K562 (cell line): ENCODE measurements around the gene SPTLC2. TPM values are rescaled to one million over a fixed set of nuclear protein-coding genes. Genes with fewer than 3 reads are reported as not detected.

ENCODE experiments used
- ATAC-seq: fragments of 200-7000 bp; cut with Tn5 transposase; 3 replicates; pipeline ENCODE4 v1.9.1; 2020; ENCODE audit warnings: moderate library complexity
- BruUV-seq: library from RNA; stranded (reverse); fragments of 400-500 nt; replicated peaks from 2 replicates; lab custom pipeline; 2021; lab: Mats Ljungman, UMichigan
- CTCF ChIA-PET: fragments of 300-600 bp; formaldehyde crosslinking; extraction: SDS; loops from one replicate; lab custom pipeline; 2021; ENCODE audit warnings: low intra/inter-chr PET ratio; lab: Yijun Ruan, JAX
- POLR2A ChIA-PET: fragments of 300-600, 350-650 bp; sonication (Branson Sonifier 250); formaldehyde crosslinking; extraction: SDS; loops from one replicate; lab custom pipeline; 2021; ENCODE audit warnings: antibody characterized with exemption, inconsistent platforms; lab: Yijun Ruan, JAX
- DNase-seq, 4 experiments: peaks; one replicate each; pipeline versions ENCODE4 v3.0.0 to v3.0.0-alpha.2; 2011 to 2018; ENCODE audit warnings: low spot score in 3 of 4, mixed read lengths in 3 of 4; ENCODE audit errors: extremely low read depth in 1 of 4
- FAIRE-seq: peaks from 2 replicates; lab custom pipeline; 2011; peaks lifted over from hg19 to GRCh38; lab: Jason Lieb, UNC
- H2AFZ ChIP-seq: 2 replicates; pipeline ENCODE4 v1.6.0; 2011; ENCODE audit warnings: low read depth, low read length, control low read depth, inconsistent platforms
- H3K27ac ChIP-seq: fragments of 200-600 bp; 3 replicates; pipeline ENCODE4 v1.8.0; 2011; ENCODE audit warnings: low read depth, mild to moderate bottlenecking, control low read depth, inconsistent platforms, low read length, moderate library complexity, mixed read lengths; ENCODE audit errors: extremely low read depth
- H3K27me3 ChIP-seq, 2 experiments: fragments of 300-600 bp in 1 of 2; 2 replicates in 1 of 2; 3 replicates in 1 of 2; pipeline versions ENCODE4 v1.6.0 to v1.8.0; 2011; ENCODE audit warnings: inconsistent platforms in 2 of 2, low read length in 2 of 2, mild to moderate bottlenecking in 1 of 2, mixed read lengths in 1 of 2, moderate library complexity in 1 of 2; ENCODE audit not compliant: control insufficient read depth in 2 of 2, insufficient read depth in 2 of 2
- H3K36me3 ChIP-seq: fragments of 300-600 bp; 3 replicates; pipeline ENCODE4 v1.8.0; 2011; ENCODE audit warnings: mild to moderate bottlenecking, low read length, inconsistent platforms; ENCODE audit not compliant: control insufficient read depth, insufficient read depth
- H3K4me1 ChIP-seq, 2 experiments: fragments of 200-600 bp in 1 of 2; replicated peaks in 1 of 2; 2 replicates in 1 of 2; 3 replicates in 1 of 2; pipeline versions ENCODE4 v1.5.1 to v1.8.0; 2011; ENCODE audit warnings: inconsistent platforms in 2 of 2, low read length in 2 of 2, mild to moderate bottlenecking in 1 of 2, mixed read lengths in 1 of 2, moderate library complexity in 1 of 2; ENCODE audit not compliant: control insufficient read depth in 2 of 2, insufficient read depth in 2 of 2
- H3K4me2 ChIP-seq: 2 replicates; pipeline ENCODE4 v1.6.1; 2011; ENCODE audit warnings: low read length, control low read depth, inconsistent platforms, mixed read lengths; ENCODE audit not compliant: insufficient read depth
- H3K4me3 ChIP-seq: fragments of 200-600 bp; sonication (generic), shearing (Covaris generic); 2 replicates; pipeline ENCODE4 v1.5.1; 2016; ENCODE audit warnings: control low read depth, inconsistent platforms
- H3K79me2 ChIP-seq: fragments of 200-600 bp; 3 replicates; pipeline ENCODE4 v1.8.0; 2011; ENCODE audit warnings: low read length, inconsistent platforms; ENCODE audit not compliant: control insufficient read depth, insufficient read depth
- H3K9ac ChIP-seq, 2 experiments: 2 replicates each; pipeline versions ENCODE4 v1.6.0 to v1.6.1; 2011; ENCODE audit warnings: low read depth in 2 of 2, low read length in 2 of 2, control low read depth in 1 of 2, inconsistent platforms in 1 of 2, mild to moderate bottlenecking in 1 of 2, mixed read lengths in 1 of 2; ENCODE audit not compliant: insufficient read depth in 1 of 2
- H3K9me1 ChIP-seq: one replicate; pipeline ENCODE4 v1.6.0; 2011; ENCODE audit warnings: inconsistent platforms, mild to moderate bottlenecking, low read length, moderate library complexity; ENCODE audit not compliant: control insufficient read depth, insufficient read depth
- H3K9me3 ChIP-seq: replicated peaks from 2 replicates; pipeline ENCODE4 v1.5.1; 2011; ENCODE audit warnings: low read depth, low read length, inconsistent platforms; ENCODE audit not compliant: control insufficient read depth, insufficient read depth
- H4K20me1 ChIP-seq: replicated peaks from 2 replicates; pipeline ENCODE4 v1.6.1; 2011; ENCODE audit warnings: low read length, inconsistent platforms, mixed read lengths; ENCODE audit not compliant: control insufficient read depth, insufficient read depth
- CC2D1A ChIP-seq: fragments of 450-650 bp; IDR thresholded peaks from 2 replicates; pipeline ENCODE4 v1.6.1; 2017; ENCODE audit warnings: mild to moderate bottlenecking
- FOXK1 ChIP-seq: sonication (generic); formaldehyde crosslinking; IDR thresholded peaks from 2 replicates; pipeline ENCODE4 v1.8.0; 2022; ENCODE audit warnings: missing genetic modification reagents, mild to moderate bottlenecking, borderline replicate concordance
- HMG20B ChIP-seq: fragments of 250-450 bp; sonication (Bioruptor Pico); IDR thresholded peaks from 2 replicates; pipeline ENCODE4 v1.5.0; 2021; ENCODE audit warnings: mild to moderate bottlenecking
- LCOR ChIP-seq: sonication (generic); formaldehyde crosslinking; IDR thresholded peaks from 2 replicates; pipeline ENCODE4 v1.8.0; 2022; ENCODE audit warnings: mild to moderate bottlenecking, missing genetic modification reagents
- MED1 ChIP-seq: sonication (generic); formaldehyde crosslinking; IDR thresholded peaks from 2 replicates; pipeline ENCODE4 v1.8.1; 2023; ENCODE audit warnings: missing genetic modification reagents, borderline replicate concordance
- POU5F1 ChIP-seq: fragments of 150-350 bp; IDR thresholded peaks from 2 replicates; pipeline ENCODE4 v1.6.1; 2014; ENCODE audit warnings: borderline replicate concordance, low read length, low read depth, mild to moderate bottlenecking; ENCODE audit not compliant: partially characterized antibody
- SETDB1 ChIP-seq: IDR thresholded peaks from one replicate; pipeline ENCODE4 v1.6.1; 2012; ENCODE audit warnings: low read length, control low read depth, inconsistent platforms
- SREBF1 ChIP-seq: fragments of 150-350 bp; IDR thresholded peaks from 2 replicates; pipeline ENCODE4 v1.6.1; 2014; ENCODE audit warnings: antibody characterized with exemption, low read depth, low read length, borderline replicate concordance
- TFAM ChIP-seq: fragments of 250-450 bp; sonication (Bioruptor Pico); conservative IDR thresholded peaks from 2 replicates; pipeline ENCODE4 v1.5.0; 2021; ENCODE audit warnings: mild to moderate bottlenecking, moderate library complexity
- ZNF23 ChIP-seq: fragments of 250-450 bp; sonication (Bioruptor Pico); IDR thresholded peaks from 2 replicates; pipeline ENCODE4 v1.4.0; 2020; ENCODE audit warnings: mild to moderate bottlenecking
- ZNF316 ChIP-seq: fragments of 450-650 bp; IDR thresholded peaks from 2 replicates; pipeline ENCODE4 v1.6.1; 2016
- WGBS: fragments of 100-300 bp; shearing (Covaris generic); methylation state at CpG from one replicate; pipeline ENCODE4 v1.1.6; 2016; ENCODE audit warnings: low coverage, mixed read lengths; ENCODE audit not compliant: insufficient coverage; ENCODE audit errors: missing lambda C conversion rate; 5-methylcytosine and 5-hydroxymethylcytosine counted together
- in situ Hi-C: fragments of 300-500 bp; cut with MboI; formaldehyde crosslinking; loops from 4 replicates; pipeline ENCODE4 v1.15.0; 2018; ENCODE audit warnings: inconsistent platforms, mixed read lengths
- intact Hi-C: fragments of 100-400 bp; cut with micrococcal nuclease; formaldehyde crosslinking; loops from 2 replicates; pipeline ENCODE4 v1.14.2; 2022
- polyA plus RNA-seq, 8 experiments: library from polyadenylated mRNA; depleted of rRNA in 4 of 8; stranded (reverse) in 5 of 8; unstranded in 3 of 8; fragments of >200 nt; fragmentation: Nextera tagmentation in 2 of 8; fragmentation: Illumina TruSeq in 1 of 8; extraction: Ambion mirVana in 2 of 8; extraction: Trizol in 1 of 8; gene quantifications; 2 replicates each; pipeline versions ENCODE4 v1.2.1 to v1.2.3, GENCODE V29; 2011 to 2014; ENCODE audit warnings: inconsistent platforms in 1 of 8, missing spikeins in 1 of 8
- total RNA-seq, 7 experiments: library from RNA; depleted of rRNA in 6 of 7; stranded (reverse); fragments of >200 nt in 6 of 7; fragmentation: Illumina TruSeq in 2 of 7; extraction: Trizol in 2 of 7; gene quantifications; 2 replicates each; pipeline versions ENCODE4 v1.2.1 to v1.2.3, GENCODE V29; 2011 to 2021; ENCODE audit warnings: low replicate concordance in 1 of 7
- TF ChIP-seq, protein P1 (sequence below): IDR thresholded peaks from 2 replicates; pipeline ENCODE4 v1.6.1; 2014; ENCODE audit warnings: antibody characterized with exemption
- TF ChIP-seq, protein P2 (sequence below): fragments of 250-450 bp; sonication (Bioruptor Pico); IDR thresholded peaks from 2 replicates; pipeline ENCODE4 v1.9.0; 2021; ENCODE audit warnings: mild to moderate bottlenecking
- TF ChIP-seq, protein P3 (sequence below), 2 experiments: fragments of 450-650 bp in 1 of 2; sonication (generic) in 1 of 2; formaldehyde crosslinking; conservative IDR thresholded peaks; 2 replicates each; pipeline versions ENCODE4 v1.4.0 to v1.8.1; 2020 to 2022; ENCODE audit warnings: mild to moderate bottlenecking in 1 of 2, missing genetic modification reagents in 1 of 2
- TF ChIP-seq, protein P4 (sequence below): fragments of 250-450 bp; sonication (Bioruptor Pico); IDR thresholded peaks from 2 replicates; pipeline ENCODE4 v1.4.0; 2020; ENCODE audit warnings: mild to moderate bottlenecking, moderate library complexity

The SPTLC2 gene
- total and polyA plus RNA-seq, 9 of the 15 experiments (the other 6 are each of a cell fraction or from before 2014, with no cell fraction given), result 4.5 to 30.4 (median 14.0) TPM

DNA sequence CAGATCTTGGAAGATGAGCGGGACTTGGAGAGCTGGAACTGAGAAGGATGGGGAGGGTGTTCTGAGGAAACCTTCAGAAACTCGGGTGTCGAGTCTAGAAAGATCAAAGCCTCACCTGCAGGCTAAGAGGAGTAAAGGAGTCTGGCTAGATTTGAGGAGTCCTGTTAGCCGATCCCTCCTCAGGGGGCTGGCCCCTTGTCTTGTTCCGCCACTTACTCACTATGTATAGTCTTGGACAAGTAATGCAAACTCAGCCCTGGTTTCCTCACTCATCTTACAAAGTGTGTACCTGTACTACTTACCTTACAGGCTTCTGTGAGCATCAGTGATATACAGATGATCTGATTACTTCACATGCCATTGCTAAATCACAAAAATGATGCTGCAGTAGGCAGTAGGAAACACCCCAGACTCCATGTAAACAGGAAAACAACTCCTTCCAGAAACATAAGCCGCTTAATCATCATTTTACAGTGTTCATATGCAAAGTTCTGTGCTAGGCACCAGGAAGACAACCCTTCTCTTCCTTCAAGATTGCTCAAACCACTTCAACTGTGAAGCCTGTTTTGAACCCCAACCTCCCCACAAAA lies 2.0 kb upstream of the SPTLC2 start:
- ChIA-PET CTCF (no interaction called here), POLR2A (no interaction called here)
- H3K4me2 ChIP-seq, result no peak overlapping the region
- H3K4me1 ChIP-seq, result peaks cover 4 to 7% of the 10 kb centered on the region in 2 experiments; a peak in 2 of 5 replicates
- H3K4me3 ChIP-seq, result no peak overlapping the region
- DNase-seq (no peak), ATAC-seq (no peak), FAIRE-seq (no peak)
- H3K9me3 ChIP-seq, result no peaks in the 10 kb centered on the region
- no peak overlapping the region for H3K27ac ChIP-seq
- peak overlapping the region; percentile 38; the same call in 1 of the 2 replicates for H2AFZ ChIP-seq
- H3K9me1 ChIP-seq, result no peaks in the 10 kb centered on the region
- in situ Hi-C loops, result no loop called here
- no TSS peak for BruUV-seq
- H3K36me3 ChIP-seq, result peaks cover 6% of the 10 kb centered on the region; the same call in 1 of the 3 replicates
- H3K27me3 ChIP-seq, result no peaks in the 10 kb centered on the region
- H3K79me2 ChIP-seq, result peaks cover 29% of the 10 kb centered on the region
- no peak overlapping the region for H3K9ac ChIP-seq
- intact Hi-C loops, result loop anchor here (5.0 kb wide), 2 partner anchors 89 to 161 kb away; partner anchors contain the start of genes AHSA1, ALKBH1, SLIRP and VIPAS39
- H4K20me1 ChIP-seq, result no peaks in the 10 kb centered on the region; the same call in 1 of the 2 replicates
- WGBS, result 69% methylated on average over 5 of the region's 6 CpGs
- TF ChIP-seq SREBF1 (no peak), ZNF23 (CRISPR knock-in tag) (no peak), LCOR (no peak), TFAM (no peak), FOXK1 (no peak), ZNF316 (no peak), MED1 (CRISPR knock-in tag) (no peak), HMG20B (CRISPR knock-in tag) (no peak), CC2D1A (no peak), POU5F1 (no peak), SETDB1 (no peak)
- TF ChIP-seq, protein P1, sequence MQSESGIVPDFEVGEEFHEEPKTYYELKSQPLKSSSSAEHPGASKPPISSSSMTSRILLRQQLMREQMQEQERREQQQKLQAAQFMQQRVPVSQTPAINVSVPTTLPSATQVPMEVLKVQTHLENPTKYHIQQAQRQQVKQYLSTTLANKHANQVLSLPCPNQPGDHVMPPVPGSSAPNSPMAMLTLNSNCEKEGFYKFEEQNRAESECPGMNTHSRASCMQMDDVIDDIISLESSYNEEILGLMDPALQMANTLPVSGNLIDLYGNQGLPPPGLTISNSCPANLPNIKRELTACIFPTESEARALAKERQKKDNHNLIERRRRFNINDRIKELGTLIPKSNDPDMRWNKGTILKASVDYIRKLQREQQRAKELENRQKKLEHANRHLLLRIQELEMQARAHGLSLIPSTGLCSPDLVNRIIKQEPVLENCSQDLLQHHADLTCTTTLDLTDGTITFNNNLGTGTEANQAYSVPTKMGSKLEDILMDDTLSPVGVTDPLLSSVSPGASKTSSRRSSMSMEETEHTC, result no peak
- TF ChIP-seq, protein P2, sequence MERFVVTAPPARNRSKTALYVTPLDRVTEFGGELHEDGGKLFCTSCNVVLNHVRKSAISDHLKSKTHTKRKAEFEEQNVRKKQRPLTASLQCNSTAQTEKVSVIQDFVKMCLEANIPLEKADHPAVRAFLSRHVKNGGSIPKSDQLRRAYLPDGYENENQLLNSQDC (CRISPR knock-in tag), result no peak
- TF ChIP-seq, protein P3, sequence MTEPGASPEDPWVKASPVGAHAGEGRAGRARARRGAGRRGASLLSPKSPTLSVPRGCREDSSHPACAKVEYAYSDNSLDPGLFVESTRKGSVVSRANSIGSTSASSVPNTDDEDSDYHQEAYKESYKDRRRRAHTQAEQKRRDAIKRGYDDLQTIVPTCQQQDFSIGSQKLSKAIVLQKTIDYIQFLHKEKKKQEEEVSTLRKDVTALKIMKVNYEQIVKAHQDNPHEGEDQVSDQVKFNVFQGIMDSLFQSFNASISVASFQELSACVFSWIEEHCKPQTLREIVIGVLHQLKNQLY (CRISPR knock-in tag; conservative IDR thresholded peaks at IDR 0.05), result no peak
- TF ChIP-seq, protein P4, sequence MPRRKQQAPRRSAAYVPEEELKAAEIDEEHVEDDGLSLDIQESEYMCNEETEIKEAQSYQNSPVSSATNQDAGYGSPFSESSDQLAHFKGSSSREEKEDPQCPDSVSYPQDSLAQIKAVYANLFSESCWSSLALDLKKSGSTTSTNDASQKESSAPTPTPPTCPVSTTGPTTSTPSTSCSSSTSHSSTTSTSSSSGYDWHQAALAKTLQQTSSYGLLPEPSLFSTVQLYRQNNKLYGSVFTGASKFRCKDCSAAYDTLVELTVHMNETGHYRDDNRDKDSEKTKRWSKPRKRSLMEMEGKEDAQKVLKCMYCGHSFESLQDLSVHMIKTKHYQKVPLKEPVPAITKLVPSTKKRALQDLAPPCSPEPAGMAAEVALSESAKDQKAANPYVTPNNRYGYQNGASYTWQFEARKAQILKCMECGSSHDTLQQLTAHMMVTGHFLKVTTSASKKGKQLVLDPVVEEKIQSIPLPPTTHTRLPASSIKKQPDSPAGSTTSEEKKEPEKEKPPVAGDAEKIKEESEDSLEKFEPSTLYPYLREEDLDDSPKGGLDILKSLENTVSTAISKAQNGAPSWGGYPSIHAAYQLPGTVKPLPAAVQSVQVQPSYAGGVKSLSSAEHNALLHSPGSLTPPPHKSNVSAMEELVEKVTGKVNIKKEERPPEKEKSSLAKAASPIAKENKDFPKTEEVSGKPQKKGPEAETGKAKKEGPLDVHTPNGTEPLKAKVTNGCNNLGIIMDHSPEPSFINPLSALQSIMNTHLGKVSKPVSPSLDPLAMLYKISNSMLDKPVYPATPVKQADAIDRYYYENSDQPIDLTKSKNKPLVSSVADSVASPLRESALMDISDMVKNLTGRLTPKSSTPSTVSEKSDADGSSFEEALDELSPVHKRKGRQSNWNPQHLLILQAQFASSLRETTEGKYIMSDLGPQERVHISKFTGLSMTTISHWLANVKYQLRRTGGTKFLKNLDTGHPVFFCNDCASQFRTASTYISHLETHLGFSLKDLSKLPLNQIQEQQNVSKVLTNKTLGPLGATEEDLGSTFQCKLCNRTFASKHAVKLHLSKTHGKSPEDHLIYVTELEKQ (CRISPR knock-in tag), result no peak
